A549 (cell line): ENCODE measurements around the gene SFR1. TPM values are rescaled to one million over a fixed set of nuclear protein-coding genes. Genes with fewer than 3 reads are reported as not detected.
A peak's percentile ranks its signal among the peaks of the same experiment; 100 is the strongest.

Source experiments
- CHD2 ChIP-seq: fragments of 150-350 bp; IDR thresholded peaks from 2 replicates; pipeline ENCODE4 v1.6.1; 2014; ENCODE audit warnings: low read length; ENCODE audit not compliant: partially characterized antibody
- CHD4 ChIP-seq: fragments of 200-600 bp; sonication (generic); IDR thresholded peaks from 2 replicates; pipeline ENCODE4 v1.6.1; 2016; ENCODE audit warnings: antibody characterized with exemption, mild to moderate bottlenecking, borderline replicate concordance
- EHF ChIP-seq: fragments of 250-450 bp; sonication (Bioruptor Pico); IDR thresholded peaks from 2 replicates; pipeline ENCODE4 v1.5.0; 2020; ENCODE audit warnings: mild to moderate bottlenecking
- EP300 ChIP-seq, 2 experiments: fragments of >200 bp; sonication (Bioruptor Twin); formaldehyde crosslinking; IDR thresholded peaks; 2 replicates in 1 of 2; 3 replicates in 1 of 2; pipeline ENCODE4 v1.6.1; 2016 to 2017
- FOXS1 ChIP-seq: fragments of 250-450 bp; sonication (Bioruptor Pico); IDR thresholded peaks from 2 replicates; pipeline ENCODE4 v1.5.0; 2020; ENCODE audit warnings: mild to moderate bottlenecking, moderate library complexity
- GATA3 ChIP-seq: IDR thresholded peaks from 2 replicates; pipeline ENCODE4 v1.6.1; 2012; ENCODE audit warnings: borderline replicate concordance
- HOXB5 ChIP-seq: fragments of 250-450 bp; sonication (Bioruptor Pico); IDR thresholded peaks from 2 replicates; pipeline ENCODE4 v1.5.0; 2020; ENCODE audit warnings: mild to moderate bottlenecking, moderate library complexity
- JUN ChIP-seq, 2 experiments: fragments of >200 bp; sonication (Bioruptor Twin); formaldehyde crosslinking; IDR thresholded peaks; 2 replicates in 1 of 2; 3 replicates in 1 of 2; pipeline ENCODE4 v1.6.1; 2016 to 2017
- JUNB ChIP-seq: fragments of >200 bp; sonication (Bioruptor Twin); formaldehyde crosslinking; IDR thresholded peaks from 2 replicates; pipeline ENCODE4 v1.6.1; 2016
- NPAS2 ChIP-seq: fragments of 250-450 bp; sonication (Bioruptor Pico); IDR thresholded peaks from 2 replicates; pipeline ENCODE4 v1.8.0; 2022; ENCODE audit warnings: mild to moderate bottlenecking, moderate library complexity, borderline replicate concordance
- RAD21 ChIP-seq, 2 experiments: fragments of >200 bp in 1 of 2; sonication (Bioruptor Twin) in 1 of 2; formaldehyde crosslinking in 1 of 2; IDR thresholded peaks in 1 of 2; conservative IDR thresholded peaks in 1 of 2; 2 replicates in 1 of 2; 3 replicates in 1 of 2; pipeline ENCODE4 v1.6.1; 2012 to 2018; ENCODE audit warnings: inconsistent platforms in 1 of 2
- RARB ChIP-seq: fragments of 250-450 bp; sonication (Bioruptor Pico); IDR thresholded peaks from 2 replicates; pipeline ENCODE4 v1.8.0; 2021; ENCODE audit warnings: mild to moderate bottlenecking, moderate library complexity
- RCOR1 ChIP-seq: fragments of 150-350 bp; IDR thresholded peaks from 2 replicates; pipeline ENCODE4 v1.6.1; 2014; ENCODE audit warnings: antibody characterized with exemption, low read length, low read depth
- RFX5 ChIP-seq: fragments of 450-650 bp; IDR thresholded peaks from 2 replicates; pipeline ENCODE4 v1.7.1; 2014; ENCODE audit warnings: antibody characterized with exemption, mild to moderate bottlenecking, moderate library complexity
- SMC3 ChIP-seq: fragments of >200 bp; sonication (Bioruptor Twin); formaldehyde crosslinking; IDR thresholded peaks from 3 replicates; pipeline ENCODE4 v1.6.1; 2018; ENCODE audit warnings: inconsistent platforms
- SREBF2 ChIP-seq: fragments of 450-650 bp; IDR thresholded peaks from 2 replicates; pipeline ENCODE4 v1.6.1; 2014; ENCODE audit warnings: mild to moderate bottlenecking, moderate library complexity
- TFCP2L1 ChIP-seq: fragments of 250-450 bp; sonication (Bioruptor Pico); IDR thresholded peaks from 2 replicates; pipeline ENCODE4 v1.5.0; 2021; ENCODE audit warnings: mild to moderate bottlenecking
- TP53 ChIP-seq: fragments of 250-450 bp; sonication (Bioruptor Pico); IDR thresholded peaks from 2 replicates; pipeline ENCODE4 v1.5.0; 2021; ENCODE audit warnings: mild to moderate bottlenecking, moderate library complexity
- ZFP36 ChIP-seq: fragments of 450-650 bp; IDR thresholded peaks from 2 replicates; pipeline ENCODE4 v1.6.1; 2014; ENCODE audit warnings: borderline replicate concordance; ENCODE audit not compliant: partially characterized antibody
- ZNF302 ChIP-seq: fragments of 250-450 bp; sonication (Bioruptor Pico); IDR thresholded peaks from 2 replicates; pipeline ENCODE4 v1.9.0; 2021; ENCODE audit warnings: inconsistent platforms, mild to moderate bottlenecking, moderate library complexity
- polyA plus RNA-seq, 4 experiments: library from polyadenylated mRNA; depleted of rRNA in 3 of 4; stranded (reverse); fragments of >200 nt; fragmentation: RNase III in 1 of 4; extraction: RNeasy Plus Mini Kit Qiagen cat#74134 plus additional on column Dnase treatment in 1 of 4; gene quantifications; 2 replicates in 3 of 4; 3 replicates in 1 of 4; pipeline ENCODE4 v1.2.3, GENCODE V29; 2011 to 2017
- TF ChIP-seq, protein P1 (sequence below): fragments of 250-450 bp; sonication (Bioruptor Pico); IDR thresholded peaks from 2 replicates; pipeline ENCODE4 v1.5.0; 2021; ENCODE audit warnings: mild to moderate bottlenecking, moderate library complexity, borderline replicate concordance
- TF ChIP-seq, protein P2 (sequence below): fragments of 450-650 bp; IDR thresholded peaks from 2 replicates; pipeline ENCODE4 v1.6.1; 2014; ENCODE audit warnings: antibody characterized with exemption
- TF ChIP-seq, protein P3 (sequence below): IDR thresholded peaks from 2 replicates; pipeline ENCODE4 v1.6.1; 2012
- TF ChIP-seq, protein P4 (sequence below): fragments of 200-600 bp; sonication (generic); IDR thresholded peaks from 2 replicates; pipeline ENCODE4 v1.6.1; 2016; ENCODE audit warnings: antibody characterized with exemption, mild to moderate bottlenecking, moderate library complexity
- TF ChIP-seq, protein P5 (sequence below): IDR thresholded peaks from 2 replicates; pipeline ENCODE4 v1.6.1; 2012; ENCODE audit warnings: low read depth, borderline replicate concordance
- TF ChIP-seq, protein P6 (sequence below): IDR thresholded peaks from 2 replicates; pipeline ENCODE4 v1.6.1; 2012

SFR1 gene
- polyA plus RNA-seq, 2 of the 4 experiments (the other 2 are of a cell fraction), result 16.2 to 17.6 TPM

DNA sequence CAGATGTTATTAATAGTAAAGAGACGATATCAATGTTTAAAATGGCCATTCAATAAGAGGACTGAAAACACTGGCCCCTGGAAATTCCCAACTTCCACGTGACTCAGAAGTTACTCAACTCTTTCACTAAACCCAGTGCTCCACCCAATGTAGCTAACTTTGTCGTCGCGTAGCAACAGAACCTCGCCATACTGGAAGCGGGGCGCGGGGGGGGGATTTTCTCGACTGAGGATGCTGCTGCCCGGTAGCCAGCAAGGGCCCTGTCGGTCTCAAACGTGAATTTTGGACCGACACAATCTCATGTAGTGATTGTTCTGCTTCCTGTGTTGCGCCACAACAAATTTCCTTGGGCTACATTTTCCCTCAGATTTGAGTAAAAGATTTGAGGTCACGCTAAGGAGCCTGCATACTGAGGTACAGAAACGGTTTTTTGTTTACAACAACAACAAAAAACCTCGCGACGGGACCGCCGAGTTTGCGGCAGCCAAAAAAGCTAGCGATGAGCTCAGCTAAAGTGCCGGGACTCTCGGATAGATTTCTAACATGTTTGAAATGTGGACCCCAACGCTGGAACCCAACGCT, 977 bp upstream of the SFR1 start (continued):
- TF ChIP-seq, protein P1, sequence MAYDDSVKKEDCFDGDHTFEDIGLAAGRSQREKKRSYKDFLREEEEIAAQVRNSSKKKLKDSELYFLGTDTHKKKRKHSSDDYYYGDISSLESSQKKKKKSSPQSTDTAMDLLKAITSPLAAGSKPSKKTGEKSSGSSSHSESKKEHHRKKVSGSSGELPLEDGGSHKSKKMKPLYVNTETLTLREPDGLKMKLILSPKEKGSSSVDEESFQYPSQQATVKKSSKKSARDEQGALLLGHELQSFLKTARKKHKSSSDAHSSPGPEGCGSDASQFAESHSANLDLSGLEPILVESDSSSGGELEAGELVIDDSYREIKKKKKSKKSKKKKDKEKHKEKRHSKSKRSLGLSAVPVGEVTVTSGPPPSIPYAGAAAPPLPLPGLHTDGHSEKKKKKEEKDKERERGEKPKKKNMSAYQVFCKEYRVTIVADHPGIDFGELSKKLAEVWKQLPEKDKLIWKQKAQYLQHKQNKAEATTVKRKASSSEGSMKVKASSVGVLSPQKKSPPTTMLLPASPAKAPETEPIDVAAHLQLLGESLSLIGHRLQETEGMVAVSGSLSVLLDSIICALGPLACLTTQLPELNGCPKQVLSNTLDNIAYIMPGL, result no peak
- no peak for TF ChIP-seq NPAS2 (CRISPR knock-in tag)
- no peak for TF ChIP-seq ZFP36
- TF ChIP-seq SMC3, result peak; percentile 9; the same call in 1 of the 3 replicates
- 0 out of 2 replicates have a peak, but pooled peaks have one; percentile 29 for TF ChIP-seq FOXS1
- TF ChIP-seq RFX5, result no peak
- TF ChIP-seq HOXB5 (CRISPR knock-in tag), result no peak
- no peak for TF ChIP-seq EP300 (IDR thresholded peaks at IDR 0.05)
- TF ChIP-seq, protein P2, sequence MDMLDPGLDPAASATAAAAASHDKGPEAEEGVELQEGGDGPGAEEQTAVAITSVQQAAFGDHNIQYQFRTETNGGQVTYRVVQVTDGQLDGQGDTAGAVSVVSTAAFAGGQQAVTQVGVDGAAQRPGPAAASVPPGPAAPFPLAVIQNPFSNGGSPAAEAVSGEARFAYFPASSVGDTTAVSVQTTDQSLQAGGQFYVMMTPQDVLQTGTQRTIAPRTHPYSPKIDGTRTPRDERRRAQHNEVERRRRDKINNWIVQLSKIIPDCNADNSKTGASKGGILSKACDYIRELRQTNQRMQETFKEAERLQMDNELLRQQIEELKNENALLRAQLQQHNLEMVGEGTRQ, result peak; percentile 80
- TF ChIP-seq, protein P3, sequence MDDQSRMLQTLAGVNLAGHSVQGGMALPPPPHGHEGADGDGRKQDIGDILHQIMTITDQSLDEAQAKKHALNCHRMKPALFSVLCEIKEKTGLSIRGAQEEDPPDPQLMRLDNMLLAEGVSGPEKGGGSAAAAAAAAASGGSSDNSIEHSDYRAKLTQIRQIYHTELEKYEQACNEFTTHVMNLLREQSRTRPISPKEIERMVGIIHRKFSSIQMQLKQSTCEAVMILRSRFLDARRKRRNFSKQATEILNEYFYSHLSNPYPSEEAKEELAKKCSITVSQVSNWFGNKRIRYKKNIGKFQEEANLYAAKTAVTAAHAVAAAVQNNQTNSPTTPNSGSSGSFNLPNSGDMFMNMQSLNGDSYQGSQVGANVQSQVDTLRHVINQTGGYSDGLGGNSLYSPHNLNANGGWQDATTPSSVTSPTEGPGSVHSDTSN, result no peak
- 0 out of 5 replicates have a peak, but pooled peaks of 1 of the 2 experiments have one; percentile 4 for TF ChIP-seq RAD21 (conservative IDR thresholded peaks at IDR 0.05 in 1 of 2, IDR thresholded peaks at IDR 0.05 in 1 of 2)
- TF ChIP-seq, protein P4, sequence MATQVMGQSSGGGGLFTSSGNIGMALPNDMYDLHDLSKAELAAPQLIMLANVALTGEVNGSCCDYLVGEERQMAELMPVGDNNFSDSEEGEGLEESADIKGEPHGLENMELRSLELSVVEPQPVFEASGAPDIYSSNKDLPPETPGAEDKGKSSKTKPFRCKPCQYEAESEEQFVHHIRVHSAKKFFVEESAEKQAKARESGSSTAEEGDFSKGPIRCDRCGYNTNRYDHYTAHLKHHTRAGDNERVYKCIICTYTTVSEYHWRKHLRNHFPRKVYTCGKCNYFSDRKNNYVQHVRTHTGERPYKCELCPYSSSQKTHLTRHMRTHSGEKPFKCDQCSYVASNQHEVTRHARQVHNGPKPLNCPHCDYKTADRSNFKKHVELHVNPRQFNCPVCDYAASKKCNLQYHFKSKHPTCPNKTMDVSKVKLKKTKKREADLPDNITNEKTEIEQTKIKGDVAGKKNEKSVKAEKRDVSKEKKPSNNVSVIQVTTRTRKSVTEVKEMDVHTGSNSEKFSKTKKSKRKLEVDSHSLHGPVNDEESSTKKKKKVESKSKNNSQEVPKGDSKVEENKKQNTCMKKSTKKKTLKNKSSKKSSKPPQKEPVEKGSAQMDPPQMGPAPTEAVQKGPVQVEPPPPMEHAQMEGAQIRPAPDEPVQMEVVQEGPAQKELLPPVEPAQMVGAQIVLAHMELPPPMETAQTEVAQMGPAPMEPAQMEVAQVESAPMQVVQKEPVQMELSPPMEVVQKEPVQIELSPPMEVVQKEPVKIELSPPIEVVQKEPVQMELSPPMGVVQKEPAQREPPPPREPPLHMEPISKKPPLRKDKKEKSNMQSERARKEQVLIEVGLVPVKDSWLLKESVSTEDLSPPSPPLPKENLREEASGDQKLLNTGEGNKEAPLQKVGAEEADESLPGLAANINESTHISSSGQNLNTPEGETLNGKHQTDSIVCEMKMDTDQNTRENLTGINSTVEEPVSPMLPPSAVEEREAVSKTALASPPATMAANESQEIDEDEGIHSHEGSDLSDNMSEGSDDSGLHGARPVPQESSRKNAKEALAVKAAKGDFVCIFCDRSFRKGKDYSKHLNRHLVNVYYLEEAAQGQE, result 0 out of 2 replicates have a peak, but pooled peaks have one; percentile 20
- TF ChIP-seq RARB (CRISPR knock-in tag), result no peak; the same call in 1 of the 2 replicates
- TF ChIP-seq TFCP2L1 (CRISPR knock-in tag), result peak; percentile 44; the same call in 1 of the 2 replicates
- 0 out of 2 replicates have a peak, but pooled peaks have one; percentile 35 for TF ChIP-seq TP53 (CRISPR knock-in tag)
- no peak for TF ChIP-seq CHD4
- TF ChIP-seq, protein P5, sequence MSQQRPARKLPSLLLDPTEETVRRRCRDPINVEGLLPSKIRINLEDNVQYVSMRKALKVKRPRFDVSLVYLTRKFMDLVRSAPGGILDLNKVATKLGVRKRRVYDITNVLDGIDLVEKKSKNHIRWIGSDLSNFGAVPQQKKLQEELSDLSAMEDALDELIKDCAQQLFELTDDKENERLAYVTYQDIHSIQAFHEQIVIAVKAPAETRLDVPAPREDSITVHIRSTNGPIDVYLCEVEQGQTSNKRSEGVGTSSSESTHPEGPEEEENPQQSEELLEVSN, result no peak; the same call in 1 of the 2 replicates
- no peak for TF ChIP-seq CHD2
- TF ChIP-seq, protein P6, sequence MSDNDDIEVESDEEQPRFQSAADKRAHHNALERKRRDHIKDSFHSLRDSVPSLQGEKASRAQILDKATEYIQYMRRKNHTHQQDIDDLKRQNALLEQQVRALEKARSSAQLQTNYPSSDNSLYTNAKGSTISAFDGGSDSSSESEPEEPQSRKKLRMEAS, result peak; percentile 71
- no peak for TF ChIP-seq SREBF2
- peak in 1 of 2 experiments; percentile 61; a peak in 3 of 5 replicates for TF ChIP-seq JUN (IDR thresholded peaks at IDR 0.05)
- no peak for TF ChIP-seq EHF (CRISPR knock-in tag)
- no peak for TF ChIP-seq ZNF302
- peak; percentile 35; the same call in 1 of the 2 replicates for TF ChIP-seq GATA3
- no peak for TF ChIP-seq JUNB
- no peak for TF ChIP-seq RCOR1
